Measurements from ENCODE around the gene FBXO7.

FBXO7 gene

DNA sequence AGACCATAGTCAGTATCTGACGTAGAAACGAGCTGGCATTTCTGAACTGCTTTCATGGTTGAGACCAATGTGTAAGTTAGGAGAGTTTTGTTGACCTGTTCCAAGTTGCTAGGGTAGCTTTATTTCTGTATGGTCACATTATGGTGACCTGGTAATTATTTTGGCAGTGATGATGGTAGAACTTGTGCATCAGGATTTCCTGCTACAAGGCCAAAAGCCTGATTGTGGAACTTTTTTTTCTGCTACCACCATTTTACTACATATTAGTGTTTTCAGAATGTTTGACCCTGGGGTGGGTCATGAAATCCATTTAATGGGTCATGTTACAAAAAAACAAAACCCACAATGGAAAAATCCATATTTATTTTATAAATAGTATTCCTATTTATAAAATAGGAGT is 18.9 kb downstream of the FBXO7 start:
- H3K9ac ChIP-seq (ENCODE audit: low read length) = no peak overlapping the region
- no peaks in the 10 kb centered on the region for H3K4me1 ChIP-seq (ENCODE audit: low read length)
- H3K4me3 ChIP-seq (ENCODE audit: low read length) = no peak overlapping the region
- H3K27me3 ChIP-seq (ENCODE audit: low read depth, low read length) = no peaks in the 10 kb centered on the region
- H3K79me2 ChIP-seq (ENCODE audit: low read length) = no peaks in the 10 kb centered on the region
- H2AFZ ChIP-seq (ENCODE audit: low read depth, low read length) = no peak overlapping the region
- no peaks in the 10 kb centered on the region for H3K9me3 ChIP-seq (ENCODE audit: insufficient read depth, low read length)
- no peaks in the 10 kb centered on the region for H4K20me1 ChIP-seq (ENCODE audit: insufficient read depth, low read length)
- peaks cover 73% of the 10 kb centered on the region for H3K36me3 ChIP-seq (replicated peaks; ENCODE audit: low read depth, low read length)
- no peak overlapping the region for H3K4me2 ChIP-seq (ENCODE audit: low read length)
- H3K27ac ChIP-seq (ENCODE audit: low read length) = no peak overlapping the region
- no peak for TF ChIP-seq EZH2phosphoT487 (IDR thresholded peaks at IDR 0.05; ENCODE audit: low read depth)
- TF ChIP-seq, protein P1, sequence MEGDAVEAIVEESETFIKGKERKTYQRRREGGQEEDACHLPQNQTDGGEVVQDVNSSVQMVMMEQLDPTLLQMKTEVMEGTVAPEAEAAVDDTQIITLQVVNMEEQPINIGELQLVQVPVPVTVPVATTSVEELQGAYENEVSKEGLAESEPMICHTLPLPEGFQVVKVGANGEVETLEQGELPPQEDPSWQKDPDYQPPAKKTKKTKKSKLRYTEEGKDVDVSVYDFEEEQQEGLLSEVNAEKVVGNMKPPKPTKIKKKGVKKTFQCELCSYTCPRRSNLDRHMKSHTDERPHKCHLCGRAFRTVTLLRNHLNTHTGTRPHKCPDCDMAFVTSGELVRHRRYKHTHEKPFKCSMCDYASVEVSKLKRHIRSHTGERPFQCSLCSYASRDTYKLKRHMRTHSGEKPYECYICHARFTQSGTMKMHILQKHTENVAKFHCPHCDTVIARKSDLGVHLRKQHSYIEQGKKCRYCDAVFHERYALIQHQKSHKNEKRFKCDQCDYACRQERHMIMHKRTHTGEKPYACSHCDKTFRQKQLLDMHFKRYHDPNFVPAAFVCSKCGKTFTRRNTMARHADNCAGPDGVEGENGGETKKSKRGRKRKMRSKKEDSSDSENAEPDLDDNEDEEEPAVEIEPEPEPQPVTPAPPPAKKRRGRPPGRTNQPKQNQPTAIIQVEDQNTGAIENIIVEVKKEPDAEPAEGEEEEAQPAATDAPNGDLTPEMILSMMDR (IDR thresholded peaks at IDR 0.05; ENCODE audit: low read depth, low read length) = no peak

DNA sequence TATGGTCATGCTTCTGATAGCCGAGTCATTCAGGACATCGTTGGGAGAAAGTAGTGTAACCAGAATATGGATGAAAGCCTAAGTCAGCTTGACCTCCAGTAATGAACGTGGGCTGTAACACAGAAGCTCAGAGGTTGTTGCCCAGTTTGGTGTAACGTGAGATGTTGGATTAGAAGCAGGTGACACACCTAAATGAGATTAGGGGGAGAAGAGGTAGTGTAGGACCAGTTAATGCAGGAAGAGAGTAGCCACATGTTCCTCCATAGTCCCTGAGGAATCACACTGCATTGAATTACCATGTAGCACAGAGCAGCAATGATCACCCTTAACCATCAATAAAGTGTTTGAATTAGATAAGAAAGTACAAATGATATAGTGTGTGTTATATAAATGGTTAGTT is 20.4 kb downstream of the FBXO7 start:
- H3K4me3 ChIP-seq (ENCODE audit: low read length) = no peak overlapping the region
- H3K79me2 ChIP-seq (ENCODE audit: low read length) = no peaks in the 10 kb centered on the region
- H3K27ac ChIP-seq (ENCODE audit: low read length) = no peak overlapping the region
- no peaks in the 10 kb centered on the region for H4K20me1 ChIP-seq (ENCODE audit: insufficient read depth, low read length)
- H3K9ac ChIP-seq (ENCODE audit: low read length) = no peak overlapping the region
- no peaks in the 10 kb centered on the region for H3K4me1 ChIP-seq (ENCODE audit: low read length)
- TF ChIP-seq EZH2phosphoT487 (IDR thresholded peaks at IDR 0.05; ENCODE audit: low read depth) = no peak
- TF ChIP-seq, protein P1 (IDR thresholded peaks at IDR 0.05; ENCODE audit: low read depth, low read length) = no peak
- no peaks in the 10 kb centered on the region for H3K9me3 ChIP-seq (ENCODE audit: insufficient read depth, low read length)
- H3K27me3 ChIP-seq (ENCODE audit: low read depth, low read length) = no peaks in the 10 kb centered on the region
- H3K36me3 ChIP-seq (replicated peaks; ENCODE audit: low read depth, low read length) = peaks cover 73% of the 10 kb centered on the region
- no peak overlapping the region for H2AFZ ChIP-seq (ENCODE audit: low read depth, low read length)
- H3K4me2 ChIP-seq (ENCODE audit: low read length) = no peak overlapping the region

DNA sequence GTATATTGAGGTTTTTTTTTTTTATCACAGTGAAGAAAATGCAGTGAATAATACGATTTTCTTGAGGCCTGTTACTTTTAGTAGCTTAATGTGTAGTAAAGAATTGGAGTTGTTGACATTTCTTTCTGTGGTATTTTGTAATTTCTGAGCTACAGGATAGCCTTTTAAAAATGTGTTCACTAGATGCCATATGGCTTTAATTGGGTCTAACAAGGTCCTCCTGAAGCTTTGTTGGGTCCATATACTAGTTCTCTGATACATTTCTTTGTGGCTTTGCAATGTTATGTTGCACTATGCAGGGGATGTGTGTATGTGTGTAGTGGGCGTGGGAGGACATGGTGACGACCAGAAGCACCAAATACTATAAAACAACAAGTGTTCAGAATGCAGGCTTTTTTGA is 25.1 kb downstream of the FBXO7 start:
- H2AFZ ChIP-seq (ENCODE audit: low read depth, low read length) = no peak overlapping the region
- H3K9ac ChIP-seq (ENCODE audit: low read length) = no peak overlapping the region
- H3K4me3 ChIP-seq (ENCODE audit: low read length) = no peak overlapping the region
- TF ChIP-seq, protein P1 (IDR thresholded peaks at IDR 0.05; ENCODE audit: low read depth, low read length) = no peak
- TF ChIP-seq EZH2phosphoT487 (IDR thresholded peaks at IDR 0.05; ENCODE audit: low read depth) = no peak
- no peaks in the 10 kb centered on the region for H3K4me1 ChIP-seq (ENCODE audit: low read length)
- no peaks in the 10 kb centered on the region for H3K27me3 ChIP-seq (ENCODE audit: low read depth, low read length)
- H3K27ac ChIP-seq (ENCODE audit: low read length) = no peak overlapping the region
- no peaks in the 10 kb centered on the region for H4K20me1 ChIP-seq (ENCODE audit: insufficient read depth, low read length)
- H3K79me2 ChIP-seq (ENCODE audit: low read length) = no peaks in the 10 kb centered on the region
- peaks cover 37% of the 10 kb centered on the region for H3K36me3 ChIP-seq (replicated peaks; ENCODE audit: low read depth, low read length)
- no peaks in the 10 kb centered on the region for H3K9me3 ChIP-seq (ENCODE audit: insufficient read depth, low read length)
- H3K4me2 ChIP-seq (ENCODE audit: low read length) = no peak overlapping the region

DNA sequence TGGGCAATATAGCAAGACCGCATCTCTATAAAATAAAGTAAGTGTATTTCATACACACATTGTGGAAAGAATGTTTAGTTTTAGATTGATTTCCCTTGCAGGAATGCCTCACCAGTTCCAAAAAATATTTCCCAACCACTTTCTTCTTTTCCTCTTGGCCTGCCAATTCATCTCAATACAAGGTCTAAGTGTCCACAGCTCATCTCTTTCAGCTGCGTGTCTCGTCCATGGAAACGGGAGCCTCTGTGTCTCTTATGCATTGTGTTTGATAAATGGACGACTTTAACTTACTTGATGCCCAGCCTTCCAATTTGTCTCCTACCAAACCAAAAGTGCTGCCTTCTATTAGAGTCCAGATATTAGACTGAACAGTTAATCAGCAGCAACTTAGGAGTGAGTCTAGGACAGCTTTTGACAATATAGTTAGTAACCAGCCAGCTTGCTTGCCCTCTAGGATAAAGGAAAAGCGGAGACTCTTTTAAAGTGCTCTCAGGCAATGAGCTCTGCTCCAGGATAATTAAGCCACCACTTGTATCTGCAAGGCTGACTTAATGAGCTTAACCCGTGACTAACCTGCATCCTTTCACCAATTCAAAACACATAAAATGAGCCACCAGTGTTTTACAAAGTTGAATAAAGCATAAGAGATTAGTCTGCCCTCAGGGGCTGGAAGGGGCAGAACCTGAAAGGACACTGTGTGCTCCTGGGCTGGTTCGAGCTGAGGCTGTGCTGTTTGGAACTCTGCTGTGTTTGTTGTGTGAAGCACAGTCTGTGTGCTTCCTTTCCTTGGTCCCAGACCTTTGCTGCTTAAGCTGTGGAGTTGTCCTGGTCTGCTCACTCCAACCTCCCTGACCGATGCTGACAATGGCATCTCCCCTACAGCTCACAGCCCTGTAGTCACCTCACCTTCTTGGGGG is 27.5 kb downstream of the FBXO7 start:
- Histone ChIP-seq H3K79me2 (ENCODE audit: low read length) (no peaks in the 10 kb centered on the region), H3K9me3 (ENCODE audit: insufficient read depth, low read length) (no peaks in the 10 kb centered on the region), H3K9ac (ENCODE audit: low read length) (no peak overlapping the region), H3K27ac (ENCODE audit: low read length) (no peak overlapping the region), H3K4me1 (ENCODE audit: low read length) (no peaks in the 10 kb centered on the region), H3K27me3 (ENCODE audit: low read depth, low read length) (no peaks in the 10 kb centered on the region), H3K4me3 (ENCODE audit: low read length) (no peak overlapping the region), H2AFZ (ENCODE audit: low read depth, low read length) (no peak overlapping the region), H3K4me2 (ENCODE audit: low read length) (no peak overlapping the region), H4K20me1 (ENCODE audit: insufficient read depth, low read length) (no peaks in the 10 kb centered on the region), H3K36me3 (replicated peaks; ENCODE audit: low read depth, low read length) (peaks cover 20% of the 10 kb centered on the region)
- no peak for TF ChIP-seq EZH2phosphoT487 (IDR thresholded peaks at IDR 0.05; ENCODE audit: low read depth)
- TF ChIP-seq, protein P1 (IDR thresholded peaks at IDR 0.05; ENCODE audit: low read depth, low read length) = no peak

Measured in OCI-LY3 (cell line).